Measurements from ENCODE around the gene PTPRM.

Gene PTPRM

GRCh38 chr18:8218197-8218596 is 651.1 kb downstream of the PTPRM start:
- DNase-seq, result no peak
- no peak for ATAC-seq
- Mint-ChIP-seq H3K9me3 (no peaks in the 10 kb centered on the region), H3K36me3 (ENCODE audit: low read depth) (no peaks in the 10 kb centered on the region), H3K27me3 (peaks cover 2% of the 10 kb centered on the region), H3K4me1 (no peaks in the 10 kb centered on the region), H3K27ac (no peak overlapping the region), H3K4me3 (no peak overlapping the region)

GRCh38 chr18:8221452-8221851 is 654.3 kb downstream of the PTPRM start:
- Mint-ChIP-seq H3K4me3 (no peak overlapping the region), H3K9me3 (no peaks in the 10 kb centered on the region), H3K27me3 (peaks cover 2% of the 10 kb centered on the region), H3K36me3 (ENCODE audit: low read depth) (no peaks in the 10 kb centered on the region), H3K27ac (no peak overlapping the region), H3K4me1 (no peaks in the 10 kb centered on the region)
- ATAC-seq (no peak), DNase-seq (no peak)

GRCh38 chr18:8224576-8224975 is 657.5 kb downstream of the PTPRM start:
- no peaks in the 10 kb centered on the region for H3K9me3 Mint-ChIP-seq
- H3K27ac Mint-ChIP-seq, result no peak overlapping the region
- no peaks in the 10 kb centered on the region for H3K4me1 Mint-ChIP-seq
- no peaks in the 10 kb centered on the region for H3K36me3 Mint-ChIP-seq (ENCODE audit: low read depth)
- DNase-seq, result no peak
- H3K27me3 Mint-ChIP-seq, result peaks cover 2% of the 10 kb centered on the region
- no peak for ATAC-seq
- no peak overlapping the region for H3K4me3 Mint-ChIP-seq

- no peak for DNase-seq
- H3K9me3 Mint-ChIP-seq, result no peaks in the 10 kb centered on the region
Measured at GRCh38 chr18:8229040-8229439, 661.9 kb downstream of the PTPRM start.

GRCh38 chr18:8229787-8230186 is 662.7 kb downstream of the PTPRM start:
- no peaks in the 10 kb centered on the region for H3K9me3 Mint-ChIP-seq
- H3K4me3 Mint-ChIP-seq, result no peak overlapping the region
- ATAC-seq (no peak), DNase-seq (no peak)
- no peaks in the 10 kb centered on the region for H3K36me3 Mint-ChIP-seq (ENCODE audit: low read depth)
- H3K27ac Mint-ChIP-seq, result no peak overlapping the region
- H3K4me1 Mint-ChIP-seq, result no peaks in the 10 kb centered on the region
- no peaks in the 10 kb centered on the region for H3K27me3 Mint-ChIP-seq

More at GRCh38 chr18:8229040-8229439, 661.9 kb downstream of the PTPRM start:
- Mint-ChIP-seq H3K27me3 (no peaks in the 10 kb centered on the region), H3K27ac (no peak overlapping the region), H3K4me1 (no peaks in the 10 kb centered on the region), H3K4me3 (no peak overlapping the region), H3K36me3 (ENCODE audit: low read depth) (no peaks in the 10 kb centered on the region)
- ATAC-seq, result no peak

- Mint-ChIP-seq H3K27ac (no peak overlapping the region), H3K4me3 (no peak overlapping the region), H3K36me3 (ENCODE audit: low read depth) (no peaks in the 10 kb centered on the region), H3K4me1 (no peaks in the 10 kb centered on the region), H3K9me3 (no peaks in the 10 kb centered on the region), H3K27me3 (no peaks in the 10 kb centered on the region)
- DNase-seq, result no peak
- ATAC-seq, result no peak
Measured at GRCh38 chr18:8231316-8231715, 664.2 kb downstream of the PTPRM start.

- no peaks in the 10 kb centered on the region for H3K4me1 Mint-ChIP-seq
- H3K27me3 Mint-ChIP-seq, result no peaks in the 10 kb centered on the region
- DNase-seq (no peak), ATAC-seq (no peak)
- no peak overlapping the region for H3K27ac Mint-ChIP-seq
- no peak overlapping the region for H3K4me3 Mint-ChIP-seq
- no peaks in the 10 kb centered on the region for H3K9me3 Mint-ChIP-seq
- no peaks in the 10 kb centered on the region for H3K36me3 Mint-ChIP-seq (ENCODE audit: low read depth)
Measured at GRCh38 chr18:8232791-8233190, 665.7 kb downstream of the PTPRM start.

GRCh38 chr18:8235894-8236293 is 668.8 kb downstream of the PTPRM start:
- Mint-ChIP-seq H3K9me3 (no peaks in the 10 kb centered on the region), H3K27ac (no peak overlapping the region), H3K36me3 (ENCODE audit: low read depth) (no peaks in the 10 kb centered on the region), H3K4me3 (no peak overlapping the region), H3K4me1 (no peaks in the 10 kb centered on the region), H3K27me3 (no peaks in the 10 kb centered on the region)
- ATAC-seq (no peak), DNase-seq (no peak)

GRCh38 chr18:8238507-8238906 is 671.4 kb downstream of the PTPRM start:
- DNase-seq, result no peak
- H3K4me3 Mint-ChIP-seq, result no peak overlapping the region
- ATAC-seq, result no peak
- H3K4me1 Mint-ChIP-seq, result no peaks in the 10 kb centered on the region
- no peak overlapping the region for H3K27ac Mint-ChIP-seq
- no peaks in the 10 kb centered on the region for H3K36me3 Mint-ChIP-seq (ENCODE audit: low read depth)
- no peaks in the 10 kb centered on the region for H3K9me3 Mint-ChIP-seq
- H3K27me3 Mint-ChIP-seq, result no peaks in the 10 kb centered on the region

- Mint-ChIP-seq H3K4me3 (no peak overlapping the region), H3K9me3 (no peaks in the 10 kb centered on the region), H3K4me1 (no peaks in the 10 kb centered on the region), H3K27me3 (no peaks in the 10 kb centered on the region), H3K27ac (no peak overlapping the region), H3K36me3 (ENCODE audit: low read depth) (no peaks in the 10 kb centered on the region)
- no peak for ATAC-seq
- DNase-seq, result no peak
Measured at GRCh38 chr18:8241731-8242130, 674.6 kb downstream of the PTPRM start.

- Mint-ChIP-seq H3K27ac (no peak overlapping the region), H3K36me3 (ENCODE audit: low read depth) (no peaks in the 10 kb centered on the region), H3K9me3 (no peaks in the 10 kb centered on the region), H3K27me3 (no peaks in the 10 kb centered on the region), H3K4me3 (no peak overlapping the region), H3K4me1 (no peaks in the 10 kb centered on the region)
- no peak for ATAC-seq
- no peak for DNase-seq
Measured at GRCh38 chr18:8242151-8242696, 675.1 kb downstream of the PTPRM start.

- H3K36me3 Mint-ChIP-seq (ENCODE audit: low read depth), result no peaks in the 10 kb centered on the region
- ATAC-seq (no peak), DNase-seq (no peak)
- no peaks in the 10 kb centered on the region for H3K27me3 Mint-ChIP-seq
- no peaks in the 10 kb centered on the region for H3K9me3 Mint-ChIP-seq
- H3K4me3 Mint-ChIP-seq, result no peak overlapping the region
- H3K27ac Mint-ChIP-seq, result no peak overlapping the region
- no peaks in the 10 kb centered on the region for H3K4me1 Mint-ChIP-seq
Measured at GRCh38 chr18:8247700-8248099, 680.6 kb downstream of the PTPRM start.

GRCh38 chr18:8248576-8248975 is 681.5 kb downstream of the PTPRM start:
- DNase-seq (no peak), ATAC-seq (no peak)
- Mint-ChIP-seq H3K27me3 (no peaks in the 10 kb centered on the region), H3K27ac (no peak overlapping the region), H3K9me3 (no peaks in the 10 kb centered on the region), H3K4me3 (no peak overlapping the region), H3K4me1 (no peaks in the 10 kb centered on the region), H3K36me3 (ENCODE audit: low read depth) (no peaks in the 10 kb centered on the region)

GRCh38 chr18:8249811-8250210 is 682.7 kb downstream of the PTPRM start:
- no peaks in the 10 kb centered on the region for H3K36me3 Mint-ChIP-seq (ENCODE audit: low read depth)
- no peaks in the 10 kb centered on the region for H3K4me1 Mint-ChIP-seq
- no peak overlapping the region for H3K27ac Mint-ChIP-seq
- no peaks in the 10 kb centered on the region for H3K27me3 Mint-ChIP-seq
- DNase-seq, result no peak
- H3K4me3 Mint-ChIP-seq, result no peak overlapping the region
- no peaks in the 10 kb centered on the region for H3K9me3 Mint-ChIP-seq
- ATAC-seq, result no peak

GRCh38 chr18:8252371-8252770 is 685.3 kb downstream of the PTPRM start:
- H3K4me3 Mint-ChIP-seq, result no peak overlapping the region
- H3K36me3 Mint-ChIP-seq (ENCODE audit: low read depth), result no peaks in the 10 kb centered on the region
- no peaks in the 10 kb centered on the region for H3K9me3 Mint-ChIP-seq
- no peaks in the 10 kb centered on the region for H3K4me1 Mint-ChIP-seq
- DNase-seq (no peak), ATAC-seq (no peak)
- H3K27ac Mint-ChIP-seq, result no peak overlapping the region
- H3K27me3 Mint-ChIP-seq, result no peaks in the 10 kb centered on the region

GRCh38 chr18:8253944-8254343 is 686.8 kb downstream of the PTPRM start:
- Mint-ChIP-seq H3K4me1 (no peaks in the 10 kb centered on the region), H3K4me3 (no peak overlapping the region), H3K27me3 (no peaks in the 10 kb centered on the region), H3K36me3 (ENCODE audit: low read depth) (no peaks in the 10 kb centered on the region), H3K9me3 (no peaks in the 10 kb centered on the region), H3K27ac (no peak overlapping the region)
- ATAC-seq (no peak), DNase-seq (no peak)

All from activated naive CD8-positive, alpha-beta T cell treated with anti-CD3 and anti-CD28 coated beads, Interleukin-2, amount 50 U/mL, for 24 hours (primary cell).